Esophagus muscularis mucosa (tissue), 2 donors: ENCODE measurements around the gene IL22.

Experiments used
- POLR2A ChIP-seq: fragments of 450-650 bp; IDR thresholded peaks from one replicate; pipeline ENCODE4 v1.6.1; 2017; ENCODE audit warnings: antibody characterized with exemption, moderate library complexity, mild to moderate bottlenecking, low read depth
- POLR2AphosphoS5 ChIP-seq, 2 donors: sonication (generic); formaldehyde crosslinking; IDR thresholded peaks; one replicate each; pipeline ENCODE4 v1.6.1; 2017; ENCODE audit warnings: antibody characterized with exemption in 2 of 2

DNA sequence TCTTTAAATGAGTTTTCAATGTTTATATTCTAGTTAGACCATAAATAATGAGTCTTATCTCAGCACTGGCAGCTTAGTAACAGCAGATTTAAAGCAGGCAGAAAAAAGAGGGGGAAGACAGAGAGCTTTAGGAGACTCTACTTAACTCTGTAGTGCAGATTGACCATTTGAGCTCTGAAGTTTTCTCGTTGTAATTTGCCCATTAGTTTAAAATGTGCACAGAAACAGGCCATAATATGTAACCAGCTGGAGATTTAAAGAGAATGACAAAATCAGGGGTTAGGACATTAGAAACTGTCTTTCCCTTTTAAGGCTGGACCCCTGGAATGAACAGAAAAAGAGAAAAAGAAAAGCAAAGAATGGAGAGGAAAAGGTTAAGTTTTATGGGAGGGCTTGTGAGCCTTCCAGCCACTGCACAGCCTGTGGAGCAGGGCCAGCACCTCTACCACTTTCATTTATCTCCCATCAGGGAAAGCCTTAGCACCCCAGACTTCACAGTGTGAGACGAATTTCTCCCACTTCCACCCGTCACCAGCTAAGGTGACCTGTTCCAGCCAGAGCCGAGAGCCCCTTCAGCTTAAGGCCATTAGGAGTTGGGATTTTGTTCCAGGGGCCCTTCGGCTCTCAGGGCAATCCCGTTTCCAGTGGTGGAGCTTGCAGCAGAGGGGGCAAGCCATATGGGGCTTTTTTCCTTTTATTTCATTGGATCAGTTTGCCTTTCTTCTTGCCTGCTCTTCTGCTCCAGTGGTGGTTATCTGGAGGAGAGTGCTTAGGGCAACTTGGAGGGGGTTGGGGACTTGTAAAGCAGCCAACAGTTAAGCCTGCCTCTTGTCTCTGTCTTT, 8.0 kb downstream of the IL22 start:
- no peak for TF ChIP-seq POLR2A
- no peak for TF ChIP-seq POLR2AphosphoS5 (IDR thresholded peaks at IDR 0.05)
